Measurements from ENCODE around the gene SPIRE1.
"Not testable (repeated sequence)": the region's sequence is repeated elsewhere in the genome, so short reads cannot be mapped to it uniquely, and the experiment has no call there.

Gene SPIRE1

DNA sequence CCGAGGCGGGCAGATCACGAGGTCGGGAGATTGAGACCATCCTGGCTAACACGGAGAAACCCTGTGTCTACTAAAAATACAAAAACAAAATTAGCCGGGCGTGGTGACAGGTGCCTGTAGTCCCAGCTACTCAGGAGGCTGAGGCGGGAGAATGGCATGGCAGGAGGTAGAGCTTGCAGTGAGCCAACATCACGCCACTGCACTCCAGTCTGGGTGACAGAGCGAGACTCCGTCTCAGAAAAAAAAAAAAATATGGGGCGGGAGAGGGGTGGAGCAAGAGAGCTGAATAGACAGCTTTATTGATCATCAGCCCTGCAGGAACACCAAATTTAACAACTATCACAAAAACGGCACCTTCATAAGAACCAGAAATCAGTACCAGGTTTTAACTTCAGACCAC is 106.4 kb downstream of the SPIRE1 start:
- not testable (repeated sequence) for DNase-seq; H3K27ac Mint-ChIP-seq; ATAC-seq (replicated peaks); H3K4me1 Mint-ChIP-seq (ENCODE audit: low read depth in 2 of 2); H3K36me3 Mint-ChIP-seq (ENCODE audit: insufficient read depth); H3K9me3 Mint-ChIP-seq; H3K4me3 Mint-ChIP-seq
- H3K27me3 Mint-ChIP-seq = peaks cover 14 to 15% of the 10 kb centered on the region in 2 donors

- no peak overlapping the region for H3K4me3 Mint-ChIP-seq
- no peaks in the 10 kb centered on the region for H3K36me3 Mint-ChIP-seq (ENCODE audit: insufficient read depth)
- peaks cover 0 to 5% of the 10 kb centered on the region in 2 donors for H3K4me1 Mint-ChIP-seq (ENCODE audit: low read depth in 2 of 2)
- no peak overlapping the region for H3K27ac Mint-ChIP-seq
- ATAC-seq (replicated peaks) = no peak
- no peaks in the 10 kb centered on the region for H3K27me3 Mint-ChIP-seq
- H3K9me3 Mint-ChIP-seq = peaks cover 0 to 1% of the 10 kb centered on the region in 2 donors
- no peak for DNase-seq
Observed at GRCh38 chr18:12543697-12544096, 114.2 kb downstream of the SPIRE1 start.

DNA sequence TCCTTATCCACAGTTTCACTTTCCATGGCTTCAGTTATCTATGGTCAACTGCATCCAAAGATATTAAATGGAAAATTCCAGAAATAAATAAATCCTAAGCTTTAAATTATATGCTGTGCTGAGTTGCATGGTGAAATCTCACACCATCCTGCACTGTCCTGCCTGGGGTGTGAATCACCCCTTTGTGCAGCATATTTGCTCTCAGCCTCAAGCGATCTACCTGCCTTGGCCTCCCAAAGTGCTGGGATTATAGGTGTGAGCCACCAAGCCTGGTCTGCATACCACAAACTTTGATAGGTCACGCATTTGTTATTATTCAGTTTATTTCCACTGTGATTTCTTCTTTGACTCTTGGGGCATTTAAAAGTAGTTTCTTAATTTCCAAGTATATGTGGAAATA is 117.2 kb downstream of the SPIRE1 start:
- ATAC-seq (replicated peaks) = no peak

DNA sequence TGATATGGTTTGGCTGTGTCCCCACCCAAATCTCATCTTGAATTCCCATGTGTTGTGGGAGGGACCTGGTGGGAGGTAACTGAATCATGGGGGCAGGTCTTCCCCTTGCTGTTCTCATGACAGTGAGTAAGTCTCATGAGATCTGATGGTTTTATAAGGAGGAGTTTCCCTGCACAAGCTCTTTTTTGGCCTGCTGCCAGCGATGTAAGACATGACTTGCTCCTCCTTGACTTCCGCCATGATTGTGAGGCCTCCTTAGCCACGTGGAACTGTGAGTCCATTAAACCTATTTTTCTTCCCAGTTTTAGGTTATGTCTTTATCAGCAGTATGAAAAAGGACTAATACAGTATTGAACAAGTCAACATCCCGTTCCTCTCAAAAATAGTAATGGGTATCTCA is 118.7 kb downstream of the SPIRE1 start:
- H3K4me1 Mint-ChIP-seq (ENCODE audit: low read depth in 2 of 2); H3K27me3 Mint-ChIP-seq; H3K36me3 Mint-ChIP-seq (ENCODE audit: insufficient read depth); H3K27ac Mint-ChIP-seq; DNase-seq; H3K9me3 Mint-ChIP-seq; H3K4me3 Mint-ChIP-seq; ATAC-seq (replicated peaks): not testable (repeated sequence)

More for the DNA sequence above, 117.2 kb downstream of the SPIRE1 start:
- Mint-ChIP-seq H3K27me3 (no peaks in the 10 kb centered on the region), H3K4me1 (ENCODE audit: low read depth in 2 of 2) (peaks cover 0 to 5% of the 10 kb centered on the region in 2 donors), H3K4me3 (no peak overlapping the region), H3K9me3 (peaks cover 0 to 3% of the 10 kb centered on the region in 2 donors), H3K36me3 (ENCODE audit: insufficient read depth) (no peaks in the 10 kb centered on the region), H3K27ac (no peak overlapping the region)
- DNase-seq = no peak

DNA sequence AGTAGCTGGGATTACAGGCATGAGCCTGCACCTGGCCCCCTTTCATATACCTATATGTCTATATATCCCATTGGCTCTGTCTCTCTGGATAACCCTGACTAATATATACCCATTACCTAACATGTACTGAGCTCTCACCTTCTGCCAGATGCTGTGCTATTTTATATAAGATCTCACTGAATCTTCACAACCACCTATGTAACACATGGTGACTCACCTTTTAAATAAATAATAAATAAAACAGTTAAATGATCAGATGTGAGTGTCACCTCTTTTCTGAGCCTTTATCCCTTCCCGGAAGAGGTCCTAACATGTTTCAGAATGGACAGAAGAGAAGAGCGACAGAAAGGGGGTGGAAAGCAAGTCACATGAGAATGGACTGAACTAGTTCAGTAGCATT is 123.1 kb downstream of the SPIRE1 start:
- ATAC-seq (replicated peaks) (no peak), DNase-seq (no peak)
- Mint-ChIP-seq H3K27me3 (no peaks in the 10 kb centered on the region), H3K9me3 (peaks cover 0 to 3% of the 10 kb centered on the region in 2 donors), H3K4me1 (ENCODE audit: low read depth in 2 of 2) (no peaks in the 10 kb centered on the region), H3K27ac (no peak overlapping the region), H3K4me3 (no peak overlapping the region), H3K36me3 (ENCODE audit: insufficient read depth) (no peaks in the 10 kb centered on the region)

DNA sequence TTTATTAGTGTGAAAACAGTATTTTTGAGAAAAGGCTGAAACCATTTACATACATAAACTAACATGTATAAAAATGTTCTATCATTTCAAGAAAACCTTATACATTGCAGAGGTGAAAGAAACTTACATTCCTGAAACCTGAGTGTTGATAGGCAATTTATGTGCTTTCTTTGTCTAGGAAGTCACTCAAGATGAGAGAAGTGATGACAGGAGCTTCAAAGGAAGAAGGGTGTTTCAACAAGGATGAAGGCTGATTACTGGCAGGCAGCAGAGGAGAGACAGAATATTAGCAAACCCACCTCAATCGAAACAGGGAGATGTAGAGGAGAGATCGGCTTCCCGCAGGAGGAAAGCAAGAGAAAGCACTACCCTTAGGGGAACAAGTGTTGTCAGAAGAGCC is 125.2 kb downstream of the SPIRE1 start:
- no peaks in the 10 kb centered on the region for H3K4me1 Mint-ChIP-seq (ENCODE audit: low read depth in 2 of 2)
- no peak overlapping the region for H3K4me3 Mint-ChIP-seq
- no peaks in the 10 kb centered on the region for H3K36me3 Mint-ChIP-seq (ENCODE audit: insufficient read depth)
- no peaks in the 10 kb centered on the region for H3K27me3 Mint-ChIP-seq
- ATAC-seq (replicated peaks) = no peak
- no peak overlapping the region for H3K27ac Mint-ChIP-seq
- H3K9me3 Mint-ChIP-seq = no peaks in the 10 kb centered on the region
- DNase-seq = no peak

- H3K4me1 Mint-ChIP-seq (ENCODE audit: low read depth in 2 of 2) = no peaks in the 10 kb centered on the region
- no peak for DNase-seq
- no peak for ATAC-seq (replicated peaks)
- no peaks in the 10 kb centered on the region for H3K9me3 Mint-ChIP-seq
- no peak overlapping the region for H3K27ac Mint-ChIP-seq
- H3K36me3 Mint-ChIP-seq (ENCODE audit: insufficient read depth) = no peaks in the 10 kb centered on the region
- H3K27me3 Mint-ChIP-seq = no peaks in the 10 kb centered on the region
- H3K4me3 Mint-ChIP-seq = no peak overlapping the region
Observed at GRCh38 chr18:12531749-12532148, 126.2 kb downstream of the SPIRE1 start.

- Mint-ChIP-seq H3K36me3 (ENCODE audit: insufficient read depth) (no peaks in the 10 kb centered on the region), H3K27me3 (peaks cover 0 to 8% of the 10 kb centered on the region in 2 donors), H3K4me1 (ENCODE audit: low read depth in 2 of 2) (no peaks in the 10 kb centered on the region), H3K9me3 (no peaks in the 10 kb centered on the region), H3K4me3 (no peak overlapping the region), H3K27ac (no peak overlapping the region)
- ATAC-seq (replicated peaks) (no peak), DNase-seq (no peak)
Observed at GRCh38 chr18:12520442-12520992, 137.4 kb downstream of the SPIRE1 start.

DNA sequence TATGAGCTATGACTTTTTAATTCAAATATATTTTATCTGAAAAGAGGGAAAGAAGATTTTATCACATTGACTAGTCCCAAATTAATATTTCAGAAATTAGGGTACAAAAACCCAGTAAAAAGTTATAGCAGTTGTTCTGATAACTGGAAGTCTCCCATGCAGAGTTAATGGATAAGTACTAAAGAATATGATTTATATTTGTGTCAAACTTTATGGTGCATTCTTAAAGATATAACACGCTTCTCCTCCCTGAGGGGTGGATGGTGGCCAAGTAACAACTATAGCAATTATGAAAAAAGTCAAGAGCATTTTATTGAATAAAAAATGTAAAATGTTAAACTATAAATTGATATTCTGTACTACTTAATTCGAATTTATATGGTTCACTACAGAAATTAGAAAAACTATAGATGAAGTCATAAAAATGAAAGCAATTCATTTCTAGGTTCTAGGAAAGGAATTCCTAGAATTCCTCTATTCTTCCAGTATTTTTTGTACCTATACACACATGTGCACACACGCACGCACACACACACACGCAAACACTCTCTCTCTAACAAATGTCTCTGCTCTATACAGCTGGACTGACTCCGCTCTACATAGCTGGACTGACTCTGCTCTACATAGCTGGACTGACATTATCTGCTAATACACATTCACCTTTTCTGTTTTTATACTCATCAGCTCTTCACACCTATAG is 138.9 kb downstream of the SPIRE1 start:
- no peak overlapping the region for H3K27ac Mint-ChIP-seq
- no peaks in the 10 kb centered on the region for H3K4me1 Mint-ChIP-seq (ENCODE audit: low read depth in 2 of 2)
- no peak for DNase-seq
- no peak overlapping the region for H3K4me3 Mint-ChIP-seq
- no peaks in the 10 kb centered on the region for H3K9me3 Mint-ChIP-seq
- ATAC-seq (replicated peaks) = no peak
- H3K36me3 Mint-ChIP-seq (ENCODE audit: insufficient read depth) = no peaks in the 10 kb centered on the region
- H3K27me3 Mint-ChIP-seq = peaks cover 0 to 8% of the 10 kb centered on the region in 2 donors

GRCh38 chr18:12518326-12518725 is 139.6 kb downstream of the SPIRE1 start:
- no peak overlapping the region for H3K27ac Mint-ChIP-seq
- H3K4me1 Mint-ChIP-seq (ENCODE audit: low read depth in 2 of 2) = no peaks in the 10 kb centered on the region
- no peak overlapping the region for H3K4me3 Mint-ChIP-seq
- ATAC-seq (replicated peaks) (no peak), DNase-seq (no peak)
- no peaks in the 10 kb centered on the region for H3K36me3 Mint-ChIP-seq (ENCODE audit: insufficient read depth)
- H3K9me3 Mint-ChIP-seq = no peaks in the 10 kb centered on the region
- H3K27me3 Mint-ChIP-seq = peaks cover 0 to 8% of the 10 kb centered on the region in 2 donors

- DNase-seq (no peak), ATAC-seq (replicated peaks) (no peak)
- Mint-ChIP-seq H3K4me1 (ENCODE audit: low read depth in 2 of 2) (no peaks in the 10 kb centered on the region), H3K36me3 (ENCODE audit: insufficient read depth) (no peaks in the 10 kb centered on the region), H3K4me3 (no peak overlapping the region), H3K27ac (no peak overlapping the region), H3K9me3 (no peaks in the 10 kb centered on the region), H3K27me3 (peaks cover 0 to 8% of the 10 kb centered on the region in 2 donors)
Observed at GRCh38 chr18:12517142-12517825, 140.6 kb downstream of the SPIRE1 start.

GRCh38 chr18:12516049-12516630 is 141.8 kb downstream of the SPIRE1 start:
- DNase-seq (no peak), ATAC-seq (replicated peaks) (no peak)
- Mint-ChIP-seq H3K4me1 (ENCODE audit: low read depth in 2 of 2) (no peaks in the 10 kb centered on the region), H3K4me3 (no peak overlapping the region), H3K27me3 (no peaks in the 10 kb centered on the region), H3K36me3 (ENCODE audit: insufficient read depth) (no peaks in the 10 kb centered on the region), H3K27ac (no peak overlapping the region), H3K9me3 (no peaks in the 10 kb centered on the region)

GRCh38 chr18:12515550-12515949 is 142.4 kb downstream of the SPIRE1 start:
- Mint-ChIP-seq H3K36me3 (ENCODE audit: insufficient read depth) (no peaks in the 10 kb centered on the region), H3K27ac (no peak overlapping the region), H3K4me1 (ENCODE audit: low read depth in 2 of 2) (no peaks in the 10 kb centered on the region), H3K9me3 (no peaks in the 10 kb centered on the region), H3K27me3 (no peaks in the 10 kb centered on the region), H3K4me3 (no peak overlapping the region)
- DNase-seq (no peak), ATAC-seq (replicated peaks) (no peak)

GRCh38 chr18:12507007-12507406 is 150.9 kb downstream of the SPIRE1 start:
- Mint-ChIP-seq H3K4me1 (ENCODE audit: low read depth in 2 of 2) (peaks cover 0 to 4% of the 10 kb centered on the region in 2 donors), H3K9me3 (no peaks in the 10 kb centered on the region), H3K36me3 (ENCODE audit: insufficient read depth) (peaks cover 3% of the 10 kb centered on the region), H3K27ac (no peak overlapping the region), H3K27me3 (no peaks in the 10 kb centered on the region), H3K4me3 (no peak overlapping the region)
- DNase-seq = no peak
- ATAC-seq (replicated peaks) = no peak

All from effector memory CD8-positive, alpha-beta T cell (primary cell).